Measurements from ENCODE around the gene CR2.

- no peak for TF ChIP-seq CTCF (IDR thresholded peaks at IDR 0.05; ENCODE audit: low read depth, low read length)
- no peak for TF ChIP-seq POLR2A (IDR thresholded peaks at IDR 0.05; ENCODE audit: extremely low read depth, insufficient read length)
- no peak for TF ChIP-seq MAX (IDR thresholded peaks at IDR 0.05; ENCODE audit: low read depth, low read length)
Measured at GRCh38 chr1:207501071-207501470, 46.9 kb downstream of the CR2 start.

Data from NB4 (cell line).